Thyroid gland (tissue), 4 donors: ENCODE measurements around the gene PHEX.

Experiments used
- CTCF ChIP-seq, 6 experiments: fragments of 200-600 bp in 3 of 6; fragments of 450-650 bp in 3 of 6; sonication (generic) in 3 of 6; IDR thresholded peaks; one replicate each; pipeline ENCODE4 v1.5.1; 2016 to 2019; ENCODE audit warnings: antibody characterized with exemption in 6 of 6, mild to moderate bottlenecking in 2 of 6, inconsistent platforms in 1 of 6, moderate library complexity in 1 of 6
- POLR2A ChIP-seq, 2 donors: fragments of 450-650 bp; IDR thresholded peaks; one replicate each; pipeline ENCODE4 v1.6.1; 2017; ENCODE audit warnings: antibody characterized with exemption in 2 of 2, mild to moderate bottlenecking in 2 of 2, moderate library complexity in 1 of 2

DNA sequence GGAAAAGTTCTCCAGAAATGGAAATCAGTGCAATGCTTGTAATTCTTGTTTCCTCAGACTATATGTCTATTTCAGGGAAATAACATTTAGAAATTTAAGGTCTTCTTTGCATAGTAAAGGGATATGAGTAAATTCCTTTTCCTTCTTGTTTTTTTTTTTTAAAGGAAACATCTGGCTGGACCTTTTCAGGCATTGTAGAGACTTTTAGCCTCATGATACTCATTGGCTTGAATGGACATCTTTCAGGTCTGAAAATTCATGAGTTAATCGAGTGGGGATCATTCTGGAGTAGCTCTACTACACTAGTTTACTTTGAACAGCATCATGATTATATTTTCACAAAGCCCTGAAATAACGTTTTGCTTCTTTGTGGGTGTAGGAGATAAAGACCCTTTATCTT lies 152.0 kb downstream of the PHEX start:
- TF ChIP-seq CTCF (IDR thresholded peaks at IDR 0.05) (no peak), POLR2A (IDR thresholded peaks at IDR 0.05) (no peak)
